HepG2 (cell line): ENCODE data around the gene PMIS2. TPM values are rescaled to one million over a fixed set of nuclear protein-coding genes. Genes with fewer than 3 reads are reported as not detected.

ENCODE experiments used
- ARNTL ChIP-seq: sonication (generic); formaldehyde crosslinking; IDR thresholded peaks from 2 replicates; pipeline ENCODE4 v1.4.0; 2020; ENCODE audit warnings: mild to moderate bottlenecking, missing genetic modification reagents
- CBX1 ChIP-seq: IDR thresholded peaks from one replicate; pipeline ENCODE4 v1.6.1; 2016; ENCODE audit warnings: antibody characterized with exemption, low read depth
- ELK4 ChIP-seq: sonication (generic); formaldehyde crosslinking; IDR thresholded peaks from 2 replicates; pipeline ENCODE4 v1.9.0; 2021; ENCODE audit warnings: missing genetic modification reagents, borderline replicate concordance
- HDAC2 ChIP-seq: sonication (generic); formaldehyde crosslinking; IDR thresholded peaks from 2 replicates; pipeline ENCODE4 v1.4.0; 2020; ENCODE audit warnings: missing genetic modification reagents
- HMG20A ChIP-seq: IDR thresholded peaks from 2 replicates; pipeline ENCODE4 v1.6.1; 2016; ENCODE audit warnings: borderline replicate concordance
- MAFF ChIP-seq: IDR thresholded peaks from 2 replicates; pipeline ENCODE4 v1.6.1; 2011; ENCODE audit warnings: low read depth, low read length, improper control_type of control experiment
- MLXIP ChIP-seq: sonication (generic); formaldehyde crosslinking; IDR thresholded peaks from 2 replicates; pipeline ENCODE4 v1.9.0; 2021; ENCODE audit warnings: missing genetic modification reagents, borderline replicate concordance
- MTA1 ChIP-seq: sonication (generic); formaldehyde crosslinking; IDR thresholded peaks from 2 replicates; pipeline ENCODE4 v1.4.0; 2020; ENCODE audit warnings: missing genetic modification reagents, mild to moderate bottlenecking, borderline replicate concordance
- NONO ChIP-seq, 2 experiments: fragments of 450-650 bp in 1 of 2; sonication (generic) in 1 of 2; formaldehyde crosslinking in 1 of 2; IDR thresholded peaks in 1 of 2; conservative IDR thresholded peaks in 1 of 2; 2 replicates each; pipeline versions ENCODE4 v1.6.1 to v1.8.0; 2017 to 2022; ENCODE audit warnings: mild to moderate bottlenecking in 1 of 2, missing genetic modification reagents in 1 of 2, moderate library complexity in 1 of 2
- NR2C2 ChIP-seq: sonication (generic); formaldehyde crosslinking; IDR thresholded peaks from 2 replicates; pipeline ENCODE4 v1.4.0; 2020; ENCODE audit warnings: missing genetic modification reagents, mild to moderate bottlenecking, moderate library complexity, borderline replicate concordance
- SETDB1 ChIP-seq: sonication (generic); formaldehyde crosslinking; IDR thresholded peaks from 2 replicates; pipeline ENCODE4 v1.5.1; 2020; ENCODE audit warnings: missing genetic modification reagents, mild to moderate bottlenecking, borderline replicate concordance
- TGIF2 ChIP-seq: IDR thresholded peaks from 2 replicates; pipeline ENCODE4 v1.6.1; 2016; ENCODE audit warnings: control low read depth, missing compliant biosample characterization
- TOPORS ChIP-seq: sonication (generic); formaldehyde crosslinking; IDR thresholded peaks from 2 replicates; pipeline ENCODE4 v1.8.0; 2023; ENCODE audit warnings: mild to moderate bottlenecking, missing genetic modification reagents
- XRCC5 ChIP-seq: fragments of 200-400 bp; formaldehyde crosslinking; optimal IDR thresholded peaks from 2 replicates; pipeline ENCODE3; 2017; ENCODE audit warnings: mild to moderate bottlenecking, low read length
- ZNF484 ChIP-seq: sonication (generic); formaldehyde crosslinking; IDR thresholded peaks from 2 replicates; pipeline ENCODE4 v1.5.1; 2020; ENCODE audit warnings: mild to moderate bottlenecking, low read depth, missing genetic modification reagents, borderline replicate concordance
- ZNF644 ChIP-seq: IDR thresholded peaks from 2 replicates; pipeline ENCODE4 v1.6.1; 2016; ENCODE audit warnings: low read depth
- ZNF737 ChIP-seq: sonication (generic); formaldehyde crosslinking; IDR thresholded peaks from 2 replicates; pipeline ENCODE4 v1.5.0; 2020; ENCODE audit warnings: missing genetic modification reagents, mild to moderate bottlenecking, borderline replicate concordance
- ZNF776 ChIP-seq: sonication (generic); formaldehyde crosslinking; IDR thresholded peaks from 2 replicates; pipeline ENCODE4 v1.4.0; 2020; ENCODE audit warnings: mild to moderate bottlenecking, missing genetic modification reagents
- polyA plus RNA-seq, 8 experiments: library from polyadenylated mRNA; depleted of rRNA in 3 of 8; stranded (reverse) in 7 of 8; unstranded in 1 of 8; fragments of >200 nt; fragmentation: Illumina TruSeq in 4 of 8; extraction: Trizol in 4 of 8; gene quantifications; 2 replicates each; pipeline versions ENCODE4 v1.2.1 to v1.2.3, GENCODE V29; 2011 to 2016; ENCODE audit warnings: low read depth in 4 of 8, missing spikeins in 1 of 8, mixed read lengths in 1 of 8; ENCODE audit not compliant: insufficient read depth in 1 of 8
- total RNA-seq, 5 experiments: library from RNA; depleted of rRNA; stranded (reverse); fragments of >200 nt; fragmentation: Illumina TruSeq; extraction: Trizol; gene quantifications; 2 replicates each; pipeline ENCODE4 v1.2.3, GENCODE V29; 2016; ENCODE audit warnings: low read depth in 1 of 5
- TF ChIP-seq, protein P1 (sequence below): sonication (generic); formaldehyde crosslinking; IDR thresholded peaks from 2 replicates; pipeline ENCODE4 v1.5.0; 2020; ENCODE audit warnings: missing genetic modification reagents
- TF ChIP-seq, protein P2 (sequence below): sonication (generic); formaldehyde crosslinking; IDR thresholded peaks from 2 replicates; pipeline ENCODE4 v1.4.0; 2020; ENCODE audit warnings: low read depth, mild to moderate bottlenecking, missing genetic modification reagents
- TF ChIP-seq, protein P3 (sequence below): sonication (generic); formaldehyde crosslinking; IDR thresholded peaks from 2 replicates; pipeline ENCODE4 v1.4.0; 2020; ENCODE audit warnings: missing genetic modification reagents

Gene PMIS2
- total and polyA plus RNA-seq, 2 of the 13 experiments (the other 11 are each of a cell fraction or from before 2014, with no cell fraction given) = not detected

- no peak for TF ChIP-seq MTA1
- no peak for TF ChIP-seq CBX1
- no peak for TF ChIP-seq ZNF644 (CRISPR knock-in tag)
- TF ChIP-seq ZNF737 (CRISPR knock-in tag) = no peak
- TF ChIP-seq HMG20A = no peak
- TF ChIP-seq MLXIP = no peak
- TF ChIP-seq ZNF776 (CRISPR knock-in tag) = no peak
- TF ChIP-seq, protein P1, sequence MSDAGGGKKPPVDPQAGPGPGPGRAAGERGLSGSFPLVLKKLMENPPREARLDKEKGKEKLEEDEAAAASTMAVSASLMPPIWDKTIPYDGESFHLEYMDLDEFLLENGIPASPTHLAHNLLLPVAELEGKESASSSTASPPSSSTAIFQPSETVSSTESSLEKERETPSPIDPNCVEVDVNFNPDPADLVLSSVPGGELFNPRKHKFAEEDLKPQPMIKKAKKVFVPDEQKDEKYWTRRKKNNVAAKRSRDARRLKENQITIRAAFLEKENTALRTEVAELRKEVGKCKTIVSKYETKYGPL (CRISPR knock-in tag) = no peak
- no peak for TF ChIP-seq NR2C2 (CRISPR knock-in tag)
- no peak for TF ChIP-seq TOPORS
- no peak for TF ChIP-seq SETDB1 (CRISPR knock-in tag)
- no peak for TF ChIP-seq ELK4
- no peak for TF ChIP-seq NONO (IDR thresholded peaks at IDR 0.05)
- TF ChIP-seq NONO (CRISPR knock-in tag; conservative IDR thresholded peaks at IDR 0.05) = peak; percentile 64; the same call in 1 of the 2 replicates
- TF ChIP-seq, protein P2, sequence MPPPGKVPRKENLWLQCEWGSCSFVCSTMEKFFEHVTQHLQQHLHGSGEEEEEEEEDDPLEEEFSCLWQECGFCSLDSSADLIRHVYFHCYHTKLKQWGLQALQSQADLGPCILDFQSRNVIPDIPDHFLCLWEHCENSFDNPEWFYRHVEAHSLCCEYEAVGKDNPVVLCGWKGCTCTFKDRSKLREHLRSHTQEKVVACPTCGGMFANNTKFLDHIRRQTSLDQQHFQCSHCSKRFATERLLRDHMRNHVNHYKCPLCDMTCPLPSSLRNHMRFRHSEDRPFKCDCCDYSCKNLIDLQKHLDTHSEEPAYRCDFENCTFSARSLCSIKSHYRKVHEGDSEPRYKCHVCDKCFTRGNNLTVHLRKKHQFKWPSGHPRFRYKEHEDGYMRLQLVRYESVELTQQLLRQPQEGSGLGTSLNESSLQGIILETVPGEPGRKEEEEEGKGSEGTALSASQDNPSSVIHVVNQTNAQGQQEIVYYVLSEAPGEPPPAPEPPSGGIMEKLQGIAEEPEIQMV = no peak
- TF ChIP-seq, protein P3, sequence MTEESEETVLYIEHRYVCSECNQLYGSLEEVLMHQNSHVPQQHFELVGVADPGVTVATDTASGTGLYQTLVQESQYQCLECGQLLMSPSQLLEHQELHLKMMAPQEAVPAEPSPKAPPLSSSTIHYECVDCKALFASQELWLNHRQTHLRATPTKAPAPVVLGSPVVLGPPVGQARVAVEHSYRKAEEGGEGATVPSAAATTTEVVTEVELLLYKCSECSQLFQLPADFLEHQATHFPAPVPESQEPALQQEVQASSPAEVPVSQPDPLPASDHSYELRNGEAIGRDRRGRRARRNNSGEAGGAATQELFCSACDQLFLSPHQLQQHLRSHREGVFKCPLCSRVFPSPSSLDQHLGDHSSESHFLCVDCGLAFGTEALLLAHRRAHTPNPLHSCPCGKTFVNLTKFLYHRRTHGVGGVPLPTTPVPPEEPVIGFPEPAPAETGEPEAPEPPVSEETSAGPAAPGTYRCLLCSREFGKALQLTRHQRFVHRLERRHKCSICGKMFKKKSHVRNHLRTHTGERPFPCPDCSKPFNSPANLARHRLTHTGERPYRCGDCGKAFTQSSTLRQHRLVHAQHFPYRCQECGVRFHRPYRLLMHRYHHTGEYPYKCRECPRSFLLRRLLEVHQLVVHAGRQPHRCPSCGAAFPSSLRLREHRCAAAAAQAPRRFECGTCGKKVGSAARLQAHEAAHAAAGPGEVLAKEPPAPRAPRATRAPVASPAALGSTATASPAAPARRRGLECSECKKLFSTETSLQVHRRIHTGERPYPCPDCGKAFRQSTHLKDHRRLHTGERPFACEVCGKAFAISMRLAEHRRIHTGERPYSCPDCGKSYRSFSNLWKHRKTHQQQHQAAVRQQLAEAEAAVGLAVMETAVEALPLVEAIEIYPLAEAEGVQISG = peak; percentile 80
- TF ChIP-seq HDAC2 = peak; percentile 83; the same call in 1 of the 2 replicates
- no peak for TF ChIP-seq ZNF484 (CRISPR knock-in tag)
- TF ChIP-seq XRCC5 = peak; percentile 59
- no peak for TF ChIP-seq ARNTL (CRISPR knock-in tag)
- TF ChIP-seq TGIF2 (CRISPR knock-in tag) = peak; percentile 96
- TF ChIP-seq MAFF = no peak
These were observed 26.8 kb downstream of the PMIS2 start, which contains the start of gene HAUS5 (continued) for GRCh38 chr19:35612559-35613321.
